ENCODE measurements around the gene MAPK8IP1. TPM values are rescaled to one million over a fixed set of nuclear protein-coding genes. Genes with fewer than 3 reads are reported as not detected.

The MAPK8IP1 gene
- polyA plus RNA-seq, 1 donor from 2014 or later, result 58.8 TPM

GRCh38 chr11:45926001-45926401 lies 40.5 kb downstream of the MAPK8IP1 start:
- Histone ChIP-seq H3K9me3 (ENCODE audit: low read length) (no peaks in the 10 kb centered on the region), H2AFZ (ENCODE audit: low read depth, low read length) (no peak overlapping the region), H3K4me3 (ENCODE audit: low read length) (no peak overlapping the region), H3K36me3 (ENCODE audit: insufficient read depth, low read length) (no peaks in the 10 kb centered on the region), H3K27me3 (ENCODE audit: insufficient read depth, low read depth, low read length) (peaks cover 30% of the 10 kb centered on the region), H3K27ac (ENCODE audit: low read length) (no peak overlapping the region), H3K4me2 (ENCODE audit: low read length) (no peak overlapping the region), H4K20me1 (ENCODE audit: insufficient read depth) (no peaks in the 10 kb centered on the region), H3K9me2 (ENCODE audit: insufficient read depth, low read length) (no peaks in the 10 kb centered on the region), H3F3A (ENCODE audit: insufficient read depth, low read length, poor library complexity, severe bottlenecking) (no peaks in the 10 kb centered on the region), H3K9ac (ENCODE audit: low read length) (no peak overlapping the region), H3K79me2 (replicated peaks; ENCODE audit: insufficient read depth, low read length) (no peaks in the 10 kb centered on the region)
- TF ChIP-seq EP300 (conservative IDR thresholded peaks at IDR 0.05; ENCODE audit: poor library complexity, severe bottlenecking) (no peak), TAF1 (IDR thresholded peaks at IDR 0.05; ENCODE audit: low read depth) (no peak), MXI1 (conservative IDR thresholded peaks at IDR 0.05; ENCODE audit: poor library complexity, severe bottlenecking) (no peak), CTCF (IDR thresholded peaks at IDR 0.05; ENCODE audit: poor library complexity, severe bottlenecking) (no peak), POLR2AphosphoS5 (IDR thresholded peaks at IDR 0.05) (no peak), RAD21 (conservative IDR thresholded peaks at IDR 0.05) (no peak), SMC3 (conservative IDR thresholded peaks at IDR 0.05; ENCODE audit: poor library complexity) (no peak)

GRCh38 chr11:45926536-45927331 lies 41.3 kb downstream of the MAPK8IP1 start:
- H3K36me3 ChIP-seq (ENCODE audit: insufficient read depth, low read length), result peaks cover 2% of the 10 kb centered on the region
- H4K20me1 ChIP-seq (ENCODE audit: insufficient read depth), result no peaks in the 10 kb centered on the region
- no peaks in the 10 kb centered on the region for H3K79me2 ChIP-seq (replicated peaks; ENCODE audit: insufficient read depth, low read length)
- H3K27ac ChIP-seq (ENCODE audit: low read length), result no peak overlapping the region
- H3K9ac ChIP-seq (ENCODE audit: low read length), result no peak overlapping the region
- TF ChIP-seq POLR2AphosphoS5 (IDR thresholded peaks at IDR 0.05) (no peak), REST (IDR thresholded peaks at IDR 0.05; ENCODE audit: borderline replicate concordance) (no peak), RAD21 (conservative IDR thresholded peaks at IDR 0.05) (no peak), CTCF (IDR thresholded peaks at IDR 0.05; ENCODE audit: poor library complexity, severe bottlenecking) (no peak), TAF1 (IDR thresholded peaks at IDR 0.05; ENCODE audit: low read depth) (no peak), MXI1 (conservative IDR thresholded peaks at IDR 0.05; ENCODE audit: poor library complexity, severe bottlenecking) (no peak), EZH2 (IDR thresholded peaks at IDR 0.05; ENCODE audit: borderline replicate concordance, insufficient read depth, low read length, poor library complexity, severe bottlenecking) (no peak), EP300 (conservative IDR thresholded peaks at IDR 0.05; ENCODE audit: poor library complexity, severe bottlenecking) (no peak), SMC3 (conservative IDR thresholded peaks at IDR 0.05; ENCODE audit: poor library complexity) (no peak)
- H3K4me3 ChIP-seq (ENCODE audit: low read length), result no peak overlapping the region
- no peak overlapping the region for H3K4me2 ChIP-seq (ENCODE audit: low read length)
- no peak overlapping the region for H2AFZ ChIP-seq (ENCODE audit: low read depth, low read length)
- no peaks in the 10 kb centered on the region for H3K9me2 ChIP-seq (ENCODE audit: insufficient read depth, low read length)
- H3F3A ChIP-seq (ENCODE audit: insufficient read depth, low read length, poor library complexity, severe bottlenecking), result no peaks in the 10 kb centered on the region
- no peaks in the 10 kb centered on the region for H3K9me3 ChIP-seq (ENCODE audit: low read length)
- H3K27me3 ChIP-seq (ENCODE audit: insufficient read depth, low read depth, low read length), result peaks cover 22% of the 10 kb centered on the region
